ENCODE data around the gene RAPGEF6. TPM values are rescaled to one million over a fixed set of nuclear protein-coding genes. Genes with fewer than 3 reads are reported as not detected.

Gene RAPGEF6
- total and polyA plus RNA-seq, 2 experiments from 2014 or later, result 9.5 to 20.3 TPM

DNA sequence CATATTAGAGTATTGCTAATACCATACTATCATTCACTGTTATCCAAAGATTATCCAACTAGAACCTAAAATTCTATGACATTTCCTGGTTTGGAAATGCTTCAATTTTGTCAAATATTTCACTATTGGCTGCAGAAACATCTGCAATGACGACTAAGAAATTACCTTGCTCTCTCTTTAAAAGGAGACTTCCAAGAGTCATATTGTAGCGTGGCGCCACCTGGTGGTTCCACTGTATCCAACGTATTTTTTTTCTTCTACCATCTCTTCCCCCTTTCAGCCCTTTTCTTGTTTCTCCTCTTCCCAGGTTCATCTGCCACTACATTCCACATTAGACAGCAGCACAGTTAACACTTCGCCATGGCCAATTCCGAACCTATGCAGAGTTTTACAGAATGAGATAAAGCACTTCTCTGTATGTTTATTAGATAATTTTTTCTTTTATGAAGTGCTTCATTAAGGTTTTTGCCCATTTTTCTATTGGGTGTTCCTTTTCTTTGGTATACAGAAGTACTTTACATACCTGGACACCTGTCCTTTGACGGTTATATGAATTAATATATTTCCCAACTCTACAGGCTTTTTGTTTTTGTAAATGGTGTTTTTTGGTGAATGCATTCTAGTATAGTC is 217.7 kb downstream of the RAPGEF6 start:
- Mint-ChIP-seq H3K36me3 (ENCODE audit: low read depth) (no peaks in the 10 kb centered on the region; the same call in 2 of the 3 replicates), H3K9me3 (no peaks in the 10 kb centered on the region), H3K4me3 (no peak overlapping the region), H3K27ac (no peak overlapping the region), H3K4me1 (0 out of 3 replicates have a peak, but pooled peaks cover 2% of the 10 kb centered on the region), H3K27me3 (ENCODE audit: insufficient read depth, low read depth, poor library complexity) (peaks cover 3% of the 10 kb centered on the region)
- no peak overlapping the region for H3K4me2 ChIP-seq
- peak; percentile 62 for ATAC-seq
- no peak overlapping the region for H3K27ac ChIP-seq (ENCODE audit: low read depth)
- DNase-seq (ENCODE audit: low spot score), result peak; percentile 92
- no peaks in the 10 kb centered on the region for H3K27me3 ChIP-seq (ENCODE audit: insufficient read depth)
- no peaks in the 10 kb centered on the region for H3K4me1 ChIP-seq (ENCODE audit: insufficient read depth)
- H2AFZ ChIP-seq, result no peak overlapping the region
- no peaks in the 10 kb centered on the region for H4K20me1 ChIP-seq (replicated peaks; ENCODE audit: insufficient read depth)
- H3F3A ChIP-seq (replicated peaks; ENCODE audit: low read depth), result no peaks in the 10 kb centered on the region
- no peaks in the 10 kb centered on the region for H3K36me3 ChIP-seq (ENCODE audit: insufficient read depth)
- no peaks in the 10 kb centered on the region for H3K79me2 ChIP-seq (replicated peaks; ENCODE audit: insufficient read depth)
- no peak overlapping the region for H3K4me3 ChIP-seq
- TF ChIP-seq, protein P1, sequence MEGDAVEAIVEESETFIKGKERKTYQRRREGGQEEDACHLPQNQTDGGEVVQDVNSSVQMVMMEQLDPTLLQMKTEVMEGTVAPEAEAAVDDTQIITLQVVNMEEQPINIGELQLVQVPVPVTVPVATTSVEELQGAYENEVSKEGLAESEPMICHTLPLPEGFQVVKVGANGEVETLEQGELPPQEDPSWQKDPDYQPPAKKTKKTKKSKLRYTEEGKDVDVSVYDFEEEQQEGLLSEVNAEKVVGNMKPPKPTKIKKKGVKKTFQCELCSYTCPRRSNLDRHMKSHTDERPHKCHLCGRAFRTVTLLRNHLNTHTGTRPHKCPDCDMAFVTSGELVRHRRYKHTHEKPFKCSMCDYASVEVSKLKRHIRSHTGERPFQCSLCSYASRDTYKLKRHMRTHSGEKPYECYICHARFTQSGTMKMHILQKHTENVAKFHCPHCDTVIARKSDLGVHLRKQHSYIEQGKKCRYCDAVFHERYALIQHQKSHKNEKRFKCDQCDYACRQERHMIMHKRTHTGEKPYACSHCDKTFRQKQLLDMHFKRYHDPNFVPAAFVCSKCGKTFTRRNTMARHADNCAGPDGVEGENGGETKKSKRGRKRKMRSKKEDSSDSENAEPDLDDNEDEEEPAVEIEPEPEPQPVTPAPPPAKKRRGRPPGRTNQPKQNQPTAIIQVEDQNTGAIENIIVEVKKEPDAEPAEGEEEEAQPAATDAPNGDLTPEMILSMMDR (conservative IDR thresholded peaks at IDR 0.05; ENCODE audit: low read depth in 2 of 2), result peak; percentile 82 to 89
- TF ChIP-seq, protein P2, sequence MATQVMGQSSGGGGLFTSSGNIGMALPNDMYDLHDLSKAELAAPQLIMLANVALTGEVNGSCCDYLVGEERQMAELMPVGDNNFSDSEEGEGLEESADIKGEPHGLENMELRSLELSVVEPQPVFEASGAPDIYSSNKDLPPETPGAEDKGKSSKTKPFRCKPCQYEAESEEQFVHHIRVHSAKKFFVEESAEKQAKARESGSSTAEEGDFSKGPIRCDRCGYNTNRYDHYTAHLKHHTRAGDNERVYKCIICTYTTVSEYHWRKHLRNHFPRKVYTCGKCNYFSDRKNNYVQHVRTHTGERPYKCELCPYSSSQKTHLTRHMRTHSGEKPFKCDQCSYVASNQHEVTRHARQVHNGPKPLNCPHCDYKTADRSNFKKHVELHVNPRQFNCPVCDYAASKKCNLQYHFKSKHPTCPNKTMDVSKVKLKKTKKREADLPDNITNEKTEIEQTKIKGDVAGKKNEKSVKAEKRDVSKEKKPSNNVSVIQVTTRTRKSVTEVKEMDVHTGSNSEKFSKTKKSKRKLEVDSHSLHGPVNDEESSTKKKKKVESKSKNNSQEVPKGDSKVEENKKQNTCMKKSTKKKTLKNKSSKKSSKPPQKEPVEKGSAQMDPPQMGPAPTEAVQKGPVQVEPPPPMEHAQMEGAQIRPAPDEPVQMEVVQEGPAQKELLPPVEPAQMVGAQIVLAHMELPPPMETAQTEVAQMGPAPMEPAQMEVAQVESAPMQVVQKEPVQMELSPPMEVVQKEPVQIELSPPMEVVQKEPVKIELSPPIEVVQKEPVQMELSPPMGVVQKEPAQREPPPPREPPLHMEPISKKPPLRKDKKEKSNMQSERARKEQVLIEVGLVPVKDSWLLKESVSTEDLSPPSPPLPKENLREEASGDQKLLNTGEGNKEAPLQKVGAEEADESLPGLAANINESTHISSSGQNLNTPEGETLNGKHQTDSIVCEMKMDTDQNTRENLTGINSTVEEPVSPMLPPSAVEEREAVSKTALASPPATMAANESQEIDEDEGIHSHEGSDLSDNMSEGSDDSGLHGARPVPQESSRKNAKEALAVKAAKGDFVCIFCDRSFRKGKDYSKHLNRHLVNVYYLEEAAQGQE (IDR thresholded peaks at IDR 0.05; ENCODE audit: unreplicated experiment), result no peak
- no peaks in the 10 kb centered on the region for H3K9me2 ChIP-seq (ENCODE audit: insufficient read depth)

DNA sequence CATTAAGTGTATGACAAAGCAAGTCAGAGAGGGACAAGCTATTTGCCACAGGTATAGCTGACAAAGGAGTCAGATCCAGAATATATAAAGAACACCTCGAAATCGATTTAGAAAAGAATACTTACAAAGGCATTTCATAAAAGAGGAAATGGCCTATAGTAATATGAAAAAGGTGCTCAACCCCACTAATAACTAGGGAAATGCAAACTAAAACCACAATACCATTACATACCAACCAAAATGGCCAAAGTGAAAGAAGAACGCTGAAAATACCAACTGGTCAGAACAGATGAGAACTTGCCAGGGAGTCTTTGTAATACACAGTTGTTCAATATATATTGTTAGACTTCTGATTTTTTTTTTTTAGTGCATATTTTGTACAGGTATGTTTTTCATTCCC is 218.3 kb downstream of the RAPGEF6 start:
- DNase-seq (ENCODE audit: low spot score), result no peak
- Mint-ChIP-seq H3K27me3 (ENCODE audit: insufficient read depth, low read depth, poor library complexity) (peaks cover 3% of the 10 kb centered on the region), H3K27ac (no peak overlapping the region), H3K4me1 (0 out of 3 replicates have a peak, but pooled peaks cover 2% of the 10 kb centered on the region), H3K9me3 (no peaks in the 10 kb centered on the region), H3K36me3 (ENCODE audit: low read depth) (no peaks in the 10 kb centered on the region; the same call in 2 of the 3 replicates), H3K4me3 (no peak overlapping the region)
- Histone ChIP-seq H3K27me3 (ENCODE audit: insufficient read depth) (no peaks in the 10 kb centered on the region), H3K4me2 (no peak overlapping the region), H4K20me1 (replicated peaks; ENCODE audit: insufficient read depth) (no peaks in the 10 kb centered on the region), H3K4me3 (no peak overlapping the region), H3K79me2 (replicated peaks; ENCODE audit: insufficient read depth) (no peaks in the 10 kb centered on the region), H2AFZ (no peak overlapping the region), H3K36me3 (ENCODE audit: insufficient read depth) (no peaks in the 10 kb centered on the region), H3K9me2 (ENCODE audit: insufficient read depth) (no peaks in the 10 kb centered on the region), H3K27ac (ENCODE audit: low read depth) (no peak overlapping the region), H3K4me1 (ENCODE audit: insufficient read depth) (no peaks in the 10 kb centered on the region), H3F3A (replicated peaks; ENCODE audit: low read depth) (no peaks in the 10 kb centered on the region)
- ATAC-seq, result no peak
- TF ChIP-seq CREB1 (CRISPR knock-in tag; IDR thresholded peaks at IDR 0.05; ENCODE audit: low read depth) (no peak), EZH2 (IDR thresholded peaks at IDR 0.05; ENCODE audit: low read depth, unreplicated experiment) (no peak), ZNF331 (CRISPR knock-in tag; IDR thresholded peaks at IDR 0.05; ENCODE audit: low read depth) (no peak)
- TF ChIP-seq, protein P3, sequence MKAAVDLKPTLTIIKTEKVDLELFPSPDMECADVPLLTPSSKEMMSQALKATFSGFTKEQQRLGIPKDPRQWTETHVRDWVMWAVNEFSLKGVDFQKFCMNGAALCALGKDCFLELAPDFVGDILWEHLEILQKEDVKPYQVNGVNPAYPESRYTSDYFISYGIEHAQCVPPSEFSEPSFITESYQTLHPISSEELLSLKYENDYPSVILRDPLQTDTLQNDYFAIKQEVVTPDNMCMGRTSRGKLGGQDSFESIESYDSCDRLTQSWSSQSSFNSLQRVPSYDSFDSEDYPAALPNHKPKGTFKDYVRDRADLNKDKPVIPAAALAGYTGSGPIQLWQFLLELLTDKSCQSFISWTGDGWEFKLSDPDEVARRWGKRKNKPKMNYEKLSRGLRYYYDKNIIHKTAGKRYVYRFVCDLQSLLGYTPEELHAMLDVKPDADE (IDR thresholded peaks at IDR 0.05), result no peak
- TF ChIP-seq, protein P2 (IDR thresholded peaks at IDR 0.05; ENCODE audit: unreplicated experiment), result no peak
- TF ChIP-seq, protein P1 (conservative IDR thresholded peaks at IDR 0.05; ENCODE audit: low read depth in 2 of 2), result no peak

Data from GM23338 (cell line).